Amygdala (tissue), 56 donors: ENCODE data around the gene ZMPSTE24.
"Not testable (repeated sequence)": the region's sequence is repeated elsewhere in the genome, so short reads cannot be mapped to it uniquely, and the experiment has no call there.

Source experiments
- DNase-seq, 56 donors: peaks; one replicate each; lab custom pipeline; 2025; lab: John Stamatoyannopoulos, UW

Gene ZMPSTE24

DNA sequence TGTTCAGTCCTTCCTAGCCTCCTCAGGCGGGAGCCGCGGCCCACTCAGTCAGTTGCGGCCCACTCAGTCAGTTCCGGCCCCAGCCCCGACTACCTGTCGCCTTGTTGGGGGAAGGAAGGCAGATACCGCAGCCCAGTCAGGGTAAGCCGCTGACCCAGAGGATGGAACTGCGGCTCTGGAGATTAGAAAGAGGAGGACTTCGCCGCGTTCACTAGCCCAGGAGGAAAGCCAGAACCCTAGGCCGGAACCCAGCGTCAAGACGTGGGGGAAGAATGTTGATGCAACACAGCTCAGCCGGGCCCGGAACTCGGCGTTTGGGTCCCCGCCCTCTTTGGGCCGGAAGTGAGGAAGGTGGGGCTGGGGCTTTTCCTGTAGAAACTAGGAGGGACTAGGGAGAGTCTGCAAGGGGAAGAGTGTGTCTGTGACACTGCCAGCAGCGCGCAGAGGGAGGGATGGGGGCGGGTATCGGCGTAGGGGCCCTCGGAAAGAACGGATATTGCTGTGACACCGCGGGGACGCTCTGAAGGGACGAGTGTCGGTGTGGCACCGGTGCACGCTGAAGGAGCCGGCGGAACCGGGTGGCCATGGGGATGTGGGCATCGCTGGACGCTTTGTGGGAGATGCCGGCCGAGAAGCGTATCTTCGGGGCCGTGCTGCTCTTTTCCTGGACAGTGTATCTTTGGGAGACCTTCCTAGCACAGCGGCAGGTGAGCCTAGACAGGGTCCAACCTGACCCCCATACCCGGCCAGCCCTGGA lies at the start of gene ZMPSTE24:
Gene ZMPSTE24, plus strand, starts transcription at position 549 of the 757 bp plus-strand sequence. Its CDS starts 36 bp downstream, at position 585.
- peak; percentile 79 to 99 (median 94) for DNase-seq

GRCh38 chr1:40210511-40211204 lies 47.4 kb upstream of the ZMPSTE24 start:
- DNase-seq, result no peak

DNA sequence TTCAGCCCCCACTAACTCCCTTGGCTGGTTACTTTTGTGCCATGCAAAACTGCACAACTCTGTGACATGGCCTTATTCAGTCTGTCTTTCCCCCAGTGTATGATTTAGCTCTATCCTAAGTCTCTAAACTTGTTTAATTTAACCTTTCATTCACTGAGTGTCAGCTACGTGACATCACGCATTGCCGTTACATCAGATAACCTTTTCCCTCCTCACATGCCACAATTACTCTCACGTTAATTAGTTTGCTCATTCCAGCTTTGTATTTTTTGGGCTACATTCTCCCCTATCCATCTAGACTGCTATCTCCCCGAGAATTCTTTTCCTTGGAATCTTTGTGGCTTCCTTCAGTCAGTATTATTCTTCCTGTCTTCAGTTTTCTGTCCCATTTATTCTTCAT lies 39.7 kb upstream of the ZMPSTE24 start:
- DNase-seq, result no peak

DNA sequence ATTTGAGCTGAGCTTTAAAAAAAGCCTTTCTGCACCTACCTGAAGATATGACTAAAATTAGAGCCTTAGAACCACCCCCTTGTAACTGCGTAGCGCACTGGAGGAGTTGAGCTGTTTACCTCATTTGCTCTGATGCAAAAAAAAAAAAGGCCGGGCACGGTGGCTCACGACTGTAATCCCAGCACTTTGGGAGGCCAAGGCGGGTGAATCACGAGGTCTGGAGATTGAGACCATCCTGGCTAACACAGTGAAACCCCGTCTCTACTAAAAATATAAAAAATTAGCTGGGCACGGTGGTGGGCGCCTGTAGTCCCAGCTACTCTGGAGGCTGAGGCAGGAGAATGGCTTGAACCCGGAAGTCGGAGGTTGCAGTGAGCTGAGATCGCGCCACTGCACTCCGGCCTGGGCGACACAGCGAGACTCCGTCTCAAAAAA lies 36.5 kb upstream of the ZMPSTE24 start:
- DNase-seq, result not testable (repeated sequence)

GRCh38 chr1:40221977-40222772 lies 35.9 kb upstream of the ZMPSTE24 start:
- no peak for DNase-seq

GRCh38 chr1:40224040-40224439 lies 34.0 kb upstream of the ZMPSTE24 start:
- no peak for DNase-seq

DNA sequence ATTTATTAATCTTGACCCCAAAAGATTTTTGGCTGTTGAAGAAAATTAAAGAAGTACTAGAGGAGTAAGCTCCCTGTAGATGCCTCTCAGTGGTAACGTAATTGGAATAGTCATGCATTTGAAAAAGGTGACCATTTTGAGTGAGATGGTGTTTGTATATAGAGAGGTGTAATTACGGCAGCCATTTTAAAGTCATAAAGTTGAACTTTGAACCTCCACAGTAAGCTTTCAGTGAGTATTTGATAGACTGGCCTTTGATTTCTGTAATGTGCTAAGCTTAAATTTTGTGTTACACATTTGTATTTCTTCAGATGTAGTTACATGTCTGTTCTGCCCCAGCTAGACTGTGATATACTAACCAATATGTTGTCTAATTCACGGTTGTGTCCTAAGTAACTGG lies 31.8 kb upstream of the ZMPSTE24 start:
- DNase-seq, result no peak

DNA sequence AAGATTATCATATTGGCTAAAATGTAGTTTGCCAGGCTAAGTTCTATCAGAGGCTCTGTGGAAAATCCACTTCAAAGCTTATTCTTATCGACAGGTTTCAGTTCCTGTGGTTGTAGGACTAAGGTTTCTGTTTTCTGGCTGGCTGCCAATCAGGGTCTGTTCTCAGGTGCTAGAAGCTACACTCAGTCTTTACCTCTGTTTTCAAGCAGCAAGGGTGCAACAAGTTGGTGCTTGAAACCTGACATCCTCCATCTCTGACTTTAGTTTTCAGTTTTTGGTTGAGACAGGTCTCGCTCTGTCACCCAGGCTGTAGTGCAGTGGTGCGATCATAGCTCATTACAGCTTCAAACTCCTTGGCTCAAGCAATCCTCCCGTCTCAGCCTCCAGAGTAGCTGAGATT lies 25.6 kb upstream of the ZMPSTE24 start:
- no peak for DNase-seq

DNA sequence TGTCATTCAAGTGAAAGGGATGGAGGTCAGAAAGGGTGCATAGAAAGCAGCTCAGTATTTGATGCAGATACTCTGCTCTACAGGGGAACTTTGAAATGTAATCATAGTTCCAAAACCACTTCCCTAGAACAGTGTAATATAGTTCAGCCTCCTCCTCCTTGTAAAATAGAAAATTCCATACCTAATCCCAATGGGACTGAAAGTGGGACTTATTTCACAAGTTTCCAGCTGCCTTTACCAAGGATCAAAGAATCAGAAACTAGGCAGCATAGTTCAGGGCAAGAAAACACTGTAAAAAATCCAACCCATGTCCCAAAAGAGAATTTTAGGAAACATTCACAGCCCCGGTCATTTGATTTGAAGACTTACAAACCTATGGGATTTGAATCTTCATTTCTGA lies 18.4 kb upstream of the ZMPSTE24 start:
- DNase-seq, result no peak

DNA sequence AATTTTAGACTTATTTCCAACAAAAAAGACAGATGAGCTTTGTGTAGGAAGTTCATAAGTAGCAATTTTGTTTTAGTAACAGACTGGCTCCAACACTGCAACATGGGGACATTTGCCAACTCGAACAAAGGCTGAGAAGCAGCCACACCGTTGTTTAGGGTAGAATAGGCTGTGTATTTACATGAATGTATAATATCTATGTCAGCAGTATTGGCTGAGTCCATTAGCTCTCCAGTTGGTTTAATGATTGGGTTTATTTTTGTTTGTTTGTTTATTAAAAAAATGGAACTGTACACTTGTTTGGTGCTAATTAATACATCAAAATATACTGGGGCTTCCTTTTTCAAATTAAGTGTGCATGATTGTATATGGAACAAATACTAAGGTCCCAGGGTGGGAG lies 17.6 kb upstream of the ZMPSTE24 start:
- no peak for DNase-seq

GRCh38 chr1:40241362-40241761 lies 16.7 kb upstream of the ZMPSTE24 start:
- DNase-seq, result no peak

DNA sequence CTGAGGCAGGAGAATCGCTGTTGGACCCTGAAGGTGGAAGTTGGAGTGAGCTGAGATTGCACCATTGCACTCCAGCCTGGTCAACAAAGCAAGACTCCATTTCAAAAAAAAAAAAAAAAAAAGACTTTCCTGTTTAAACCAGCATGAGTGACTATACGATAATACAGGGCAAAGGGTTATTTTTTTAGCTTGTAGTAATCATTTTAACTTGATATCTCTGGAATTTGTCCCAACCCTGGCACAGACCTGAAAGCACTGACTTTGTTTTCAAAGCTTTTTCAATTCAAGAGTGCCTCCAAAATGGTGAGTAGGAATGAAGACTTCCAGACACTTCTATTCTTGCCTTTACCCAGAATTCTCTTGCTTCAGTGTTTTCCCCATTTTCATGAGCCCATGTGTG lies 14.7 kb upstream of the ZMPSTE24 start:
- no peak for DNase-seq

DNA sequence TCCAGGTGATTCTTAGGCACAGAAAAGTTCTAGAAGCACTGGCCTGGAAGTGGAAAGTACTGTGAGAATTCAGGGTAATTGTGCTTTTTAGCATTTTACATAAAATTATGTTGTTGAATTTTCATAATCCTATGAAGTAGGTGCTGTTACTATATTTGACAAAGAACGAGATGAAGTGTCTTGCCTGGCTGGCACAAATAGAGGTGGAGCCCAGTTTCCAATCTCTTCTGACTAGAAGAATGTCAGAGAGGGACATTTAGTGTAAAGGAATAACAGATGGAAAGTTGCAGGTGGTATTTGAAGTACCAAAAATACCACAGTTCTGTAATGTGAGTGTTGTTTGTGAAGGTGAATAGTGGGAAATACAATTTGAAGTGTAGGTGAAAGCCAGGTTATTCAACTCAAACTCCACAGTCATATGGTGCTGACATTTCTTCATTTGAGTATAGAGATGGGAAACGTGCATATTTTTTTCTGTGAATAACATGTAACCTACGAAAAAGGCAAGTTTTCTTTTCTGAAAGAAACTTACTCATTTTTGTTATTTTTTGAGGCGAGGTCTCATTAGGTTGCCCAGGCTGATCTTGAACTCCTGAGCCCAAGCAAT lies 13.8 kb upstream of the ZMPSTE24 start:
- no peak for DNase-seq

- no peak for DNase-seq
Observed at GRCh38 chr1:40245686-40246085, 12.3 kb upstream of the ZMPSTE24 start.

DNA sequence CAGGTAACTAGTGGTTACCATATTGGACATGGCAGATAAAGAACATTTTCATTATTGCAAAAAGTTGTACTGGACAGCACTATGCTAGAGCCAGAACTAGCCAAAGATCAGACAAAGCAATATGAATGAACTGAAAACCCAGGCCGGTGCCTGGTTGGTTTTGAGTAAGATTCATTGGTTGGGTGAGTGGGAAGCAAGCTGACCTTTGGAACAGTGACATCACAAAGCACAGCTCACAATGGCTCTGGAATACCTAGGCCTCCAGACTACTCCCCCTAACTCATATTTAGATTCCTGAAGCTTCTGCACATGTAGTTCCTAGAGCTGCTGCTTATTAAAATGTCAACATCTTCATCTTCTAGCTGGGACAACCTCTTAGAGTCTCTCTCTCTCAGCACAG lies 10.4 kb upstream of the ZMPSTE24 start, which contains the start of gene TMCO2:
Gene TMCO2, plus strand, starts transcription at position 283 of the 400 bp plus-strand sequence. Its CDS starts 57 bp downstream, at position 340.
- DNase-seq, result no peak

- DNase-seq, result no peak
Observed at GRCh38 chr1:40248412-40248811, 9.6 kb upstream of the ZMPSTE24 start.

- no peak for DNase-seq
Observed at GRCh38 chr1:40251456-40251855, 6.6 kb upstream of the ZMPSTE24 start.

DNA sequence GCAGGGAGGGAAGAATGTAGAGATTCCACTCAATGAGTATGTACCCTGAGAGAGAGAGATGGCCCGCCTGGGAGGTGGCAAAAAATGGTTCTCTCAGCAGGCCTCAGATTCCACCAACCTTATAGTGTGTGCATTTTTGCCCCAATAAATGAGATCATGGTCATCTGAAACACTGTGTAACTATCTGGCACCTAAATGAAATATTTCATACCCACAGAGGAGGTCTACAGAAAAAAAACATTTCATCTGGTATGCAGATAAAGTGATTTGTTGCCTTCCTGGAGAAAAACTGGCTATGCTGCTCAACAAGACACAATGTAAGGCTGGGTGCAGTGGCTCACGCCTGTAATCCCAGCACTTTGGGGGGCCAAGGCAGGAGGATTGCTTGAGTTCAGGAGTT lies 5.4 kb upstream of the ZMPSTE24 start:
- DNase-seq, result no peak

GRCh38 chr1:40255231-40255630 lies 2.8 kb upstream of the ZMPSTE24 start:
- DNase-seq, result no peak

GRCh38 chr1:40256401-40257084 lies 1.5 kb upstream of the ZMPSTE24 start:
- DNase-seq, result no peak
